ENCODE data around the gene TMEM141.
"Not testable (repeated sequence)": the region's sequence is repeated elsewhere in the genome, so short reads cannot be mapped to it uniquely, and the experiment has no call there.

GRCh38 chr9:136766410-136767120 is 24.6 kb upstream of the TMEM141 start:
- peak; percentile 42 for TF ChIP-seq CTCF (IDR thresholded peaks at IDR 0.05; ENCODE audit: low read depth, low read length)
- not testable (repeated sequence) for TF ChIP-seq EZH2phosphoT487 (IDR thresholded peaks at IDR 0.05; ENCODE audit: low read depth)

Measured in OCI-LY3 (cell line).